MCF 10A (cell line): ENCODE measurements around the gene SEMA3G. TPM values are rescaled to one million over a fixed set of nuclear protein-coding genes. Genes with fewer than 3 reads are reported as not detected.

Source experiments
- BruUV-seq: library from RNA; stranded (reverse); fragments of 400-500 nt; replicated peaks from 2 replicates; lab custom pipeline; 2021; lab: Mats Ljungman, UMichigan
- CTCF ChIA-PET: fragments of 300-600 bp; sonication (Branson Sonifier 250); formaldehyde crosslinking; extraction: SDS; loops from one replicate; lab custom pipeline; 2021; ENCODE audit warnings: antibody characterized with exemption, inconsistent platforms; lab: Yijun Ruan, JAX
- POLR2A ChIA-PET: fragments of 300-600, 350-650 bp; sonication (Branson Sonifier 250); formaldehyde crosslinking; extraction: SDS; loops from one replicate; lab custom pipeline; 2020; ENCODE audit warnings: antibody characterized with exemption, inconsistent platforms; lab: Yijun Ruan, JAX
- DNase-seq: peaks from one replicate; pipeline ENCODE4 v3.0.0-alpha.2; 2018; ENCODE audit not compliant: unreplicated experiment
- H3K27ac Mint-ChIP-seq: one replicate; pipeline ENCODE4 v1.8.0; 2022; ENCODE audit warnings: mild to moderate bottlenecking, low read depth, mixed read lengths; ENCODE audit not compliant: unreplicated experiment
- H3K27me3 Mint-ChIP-seq: one replicate; pipeline ENCODE4 v1.8.0; 2022; ENCODE audit warnings: mixed read lengths; ENCODE audit not compliant: insufficient read depth, unreplicated experiment
- H3K36me3 Mint-ChIP-seq: one replicate; pipeline ENCODE4 v1.8.0; 2022; ENCODE audit warnings: mild to moderate bottlenecking, moderate library complexity, mixed read lengths; ENCODE audit not compliant: insufficient read depth, unreplicated experiment
- H3K4me1 Mint-ChIP-seq: one replicate; pipeline ENCODE4 v1.8.0; 2022; ENCODE audit warnings: mixed read lengths; ENCODE audit not compliant: insufficient read depth, unreplicated experiment
- H3K4me3 Mint-ChIP-seq: one replicate; pipeline ENCODE4 v1.8.0; 2022; ENCODE audit warnings: mild to moderate bottlenecking, moderate library complexity, mixed read lengths; ENCODE audit not compliant: unreplicated experiment
- H3K9me3 Mint-ChIP-seq: one replicate; pipeline ENCODE4 v1.8.0; 2022; ENCODE audit warnings: mixed read lengths; ENCODE audit not compliant: unreplicated experiment
- intact Hi-C: fragments of 100-400 bp; cut with micrococcal nuclease; formaldehyde crosslinking; loops from 2 replicates; pipeline ENCODE4 v1.14.1; 2022
- total RNA-seq: library from RNA; stranded (reverse); gene quantifications from 2 replicates; pipeline ENCODE4 v1.2.3, GENCODE V29; 2022
- TF ChIP-seq, protein P1 (sequence below): fragments of 200-600 bp; IDR thresholded peaks from one replicate; pipeline ENCODE4 v1.8.0; 2022; ENCODE audit warnings: antibody characterized with exemption, mild to moderate bottlenecking; ENCODE audit not compliant: unreplicated experiment

SEMA3G gene
- total RNA-seq, 1 experiment from 2014 or later: 0.12 TPM

DNA sequence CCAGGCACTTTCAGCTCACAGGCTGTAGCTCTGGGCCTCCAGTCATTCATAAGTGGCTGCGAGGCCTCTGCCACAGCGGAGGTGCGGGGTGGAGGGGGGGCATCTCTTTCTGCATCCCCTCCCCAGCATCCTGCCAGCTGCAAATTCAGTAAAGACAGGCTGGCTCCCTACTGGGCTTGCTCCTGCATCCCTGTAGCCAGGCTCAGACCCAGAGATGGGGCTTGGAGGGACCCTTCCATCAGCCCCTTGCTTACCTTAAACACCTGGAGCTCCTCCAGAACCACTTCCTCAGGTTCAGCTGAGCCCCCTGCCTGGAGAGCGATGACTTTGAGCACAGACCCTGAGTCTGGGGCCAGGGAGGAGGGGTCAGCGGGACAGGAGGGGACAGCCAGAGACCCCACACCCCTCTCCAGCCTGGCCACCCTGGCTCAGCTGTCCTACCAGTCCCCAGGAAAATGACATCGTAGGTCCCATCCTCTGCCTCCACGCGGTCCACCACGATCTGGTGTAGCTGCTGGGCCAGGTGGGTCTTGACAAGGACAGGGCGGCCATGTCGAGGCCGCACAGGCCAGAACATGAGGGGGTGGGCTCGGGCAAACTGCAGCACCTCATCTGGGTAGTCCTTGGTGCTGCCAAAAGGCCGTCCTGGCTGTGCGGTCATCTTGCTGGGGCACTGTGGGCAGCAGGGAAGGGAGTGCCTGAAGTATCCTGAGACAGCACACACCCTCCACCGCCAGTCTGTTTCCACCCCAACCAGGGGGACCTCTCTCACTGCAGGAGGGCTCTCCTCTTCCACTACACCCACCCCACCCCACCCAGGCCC, 5.3 kb downstream of the SEMA3G start:
- TF ChIP-seq, protein P1, sequence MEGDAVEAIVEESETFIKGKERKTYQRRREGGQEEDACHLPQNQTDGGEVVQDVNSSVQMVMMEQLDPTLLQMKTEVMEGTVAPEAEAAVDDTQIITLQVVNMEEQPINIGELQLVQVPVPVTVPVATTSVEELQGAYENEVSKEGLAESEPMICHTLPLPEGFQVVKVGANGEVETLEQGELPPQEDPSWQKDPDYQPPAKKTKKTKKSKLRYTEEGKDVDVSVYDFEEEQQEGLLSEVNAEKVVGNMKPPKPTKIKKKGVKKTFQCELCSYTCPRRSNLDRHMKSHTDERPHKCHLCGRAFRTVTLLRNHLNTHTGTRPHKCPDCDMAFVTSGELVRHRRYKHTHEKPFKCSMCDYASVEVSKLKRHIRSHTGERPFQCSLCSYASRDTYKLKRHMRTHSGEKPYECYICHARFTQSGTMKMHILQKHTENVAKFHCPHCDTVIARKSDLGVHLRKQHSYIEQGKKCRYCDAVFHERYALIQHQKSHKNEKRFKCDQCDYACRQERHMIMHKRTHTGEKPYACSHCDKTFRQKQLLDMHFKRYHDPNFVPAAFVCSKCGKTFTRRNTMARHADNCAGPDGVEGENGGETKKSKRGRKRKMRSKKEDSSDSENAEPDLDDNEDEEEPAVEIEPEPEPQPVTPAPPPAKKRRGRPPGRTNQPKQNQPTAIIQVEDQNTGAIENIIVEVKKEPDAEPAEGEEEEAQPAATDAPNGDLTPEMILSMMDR: no peak
- no peaks in the 10 kb centered on the region for H3K27me3 Mint-ChIP-seq
- H3K4me3 Mint-ChIP-seq: no peak overlapping the region
- no peaks in the 10 kb centered on the region for H3K4me1 Mint-ChIP-seq
- intact Hi-C loops: loop anchor here (10.0 kb wide), 1 partner anchor 205 kb away; the partner anchor contains the start of gene TWF2
- BruUV-seq: no TSS peak
- H3K36me3 Mint-ChIP-seq: no peaks in the 10 kb centered on the region
- ChIA-PET CTCF (interaction anchor here (1.0 to 5.5 kb wide), 4 partner anchors 8 to 28 kb away, joined by 3 to 35 read pairs (median 6); no protein-coding TSS in a partner anchor), POLR2A (interaction anchor here (1.2 kb wide), 1 partner anchor 9 kb away, joined by 3 read pairs; no protein-coding TSS in a partner anchor)
- H3K27ac Mint-ChIP-seq: no peak overlapping the region
- H3K9me3 Mint-ChIP-seq: no peaks in the 10 kb centered on the region
- DNase-seq: no peak

GRCh38 chr3:52438579-52439425, 6.1 kb downstream of the SEMA3G start:
- no peak for DNase-seq
- intact Hi-C loops: no loop called here
- H3K4me1 Mint-ChIP-seq: peaks cover 7% of the 10 kb centered on the region
- no peaks in the 10 kb centered on the region for H3K36me3 Mint-ChIP-seq
- ChIA-PET POLR2A (interaction anchor here (1.2 kb wide), 1 partner anchor 10 kb away, joined by 3 read pairs; no protein-coding TSS in a partner anchor), CTCF (interaction anchor here (0.7 to 5.5 kb wide), 5 partner anchors 9 to 27 kb away, joined by 3 to 35 read pairs (median 5); no protein-coding TSS in a partner anchor)
- no TSS peak for BruUV-seq
- H3K27ac Mint-ChIP-seq: no peak overlapping the region
- no peaks in the 10 kb centered on the region for H3K9me3 Mint-ChIP-seq
- H3K27me3 Mint-ChIP-seq: no peaks in the 10 kb centered on the region
- H3K4me3 Mint-ChIP-seq: no peak overlapping the region
- TF ChIP-seq, protein P1: no peak

GRCh38 chr3:52438104-52438376, 6.9 kb downstream of the SEMA3G start:
- no TSS peak for BruUV-seq
- CTCF ChIA-PET: interaction anchor here (5.5 to 17.8 kb wide), 2 partner anchors 8 to 9 kb away, joined by 35 to 278 read pairs; partner anchors contain the start of gene SEMA3G
- DNase-seq: no peak
- TF ChIP-seq, protein P1: no peak
- Mint-ChIP-seq H3K27me3 (no peaks in the 10 kb centered on the region), H3K9me3 (no peaks in the 10 kb centered on the region), H3K4me3 (no peak overlapping the region), H3K4me1 (peaks cover 8% of the 10 kb centered on the region), H3K36me3 (no peaks in the 10 kb centered on the region), H3K27ac (no peak overlapping the region)
- intact Hi-C loops: no loop called here
- POLR2A ChIA-PET: no interaction called here
